ENCODE results near the gene FAM177B.
A peak's percentile ranks its signal among the peaks of the same experiment; 100 is the strongest.

FAM177B gene

DNA sequence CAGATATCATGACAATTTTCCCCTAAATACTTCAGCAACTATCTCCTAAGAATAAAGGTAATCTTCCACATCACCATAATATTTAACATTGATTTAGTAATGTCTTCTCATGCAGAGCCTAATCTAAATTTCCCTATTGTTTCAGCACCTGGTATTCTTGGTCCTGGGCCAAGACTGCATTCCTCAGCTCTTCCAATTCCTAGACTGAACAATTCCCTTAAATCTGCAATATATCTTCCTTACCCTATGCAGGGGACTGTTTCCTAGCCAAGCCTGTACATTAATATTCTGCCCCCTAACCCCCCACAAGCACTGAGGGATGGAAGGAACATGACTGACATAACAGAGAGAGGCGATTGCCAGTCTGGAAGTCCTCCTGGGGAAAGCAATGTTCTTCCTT is 49.1 kb downstream of the FAM177B start:
- DNase-seq (ENCODE audit: low spot score): peak; percentile 42

- no peak for DNase-seq (ENCODE audit: low spot score)
These were observed 50.7 kb downstream of the FAM177B start for GRCh38 chr1:222787729-222788128.

DNA sequence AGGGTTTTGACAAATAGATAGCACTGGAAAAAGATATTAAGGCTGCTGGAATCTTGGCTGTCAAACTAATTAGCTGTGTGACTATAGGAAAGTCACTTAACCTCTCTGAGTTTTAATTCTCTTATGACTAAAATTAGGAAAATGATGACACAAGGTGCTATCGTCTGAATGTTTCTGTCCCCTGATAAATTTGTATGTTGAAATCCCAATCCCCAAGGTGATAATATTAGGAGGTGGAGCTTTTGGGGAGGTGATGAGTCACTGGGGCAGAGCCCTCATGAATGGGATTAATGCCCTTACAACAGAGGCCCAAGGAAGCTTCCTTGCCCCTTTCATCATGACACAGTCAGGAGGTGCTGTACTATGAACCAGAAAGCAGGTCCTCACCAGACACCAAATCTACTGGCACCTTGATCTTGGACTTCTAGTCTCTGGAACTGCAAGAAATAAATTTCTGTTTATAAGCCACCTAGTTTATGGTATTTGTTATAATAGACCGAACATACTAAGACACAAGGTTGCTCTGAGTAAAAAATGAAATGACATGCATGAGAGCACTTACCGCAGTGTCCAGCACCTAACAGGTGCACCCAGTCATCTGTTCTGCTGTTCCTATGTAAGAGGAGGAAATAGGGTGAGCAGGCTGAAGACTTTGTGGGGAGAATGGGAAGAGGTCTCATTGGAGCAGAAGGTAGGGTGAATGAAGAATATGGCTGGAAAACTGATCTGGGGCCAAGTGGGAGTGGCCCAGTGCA is 51.6 kb downstream of the FAM177B start:
- DNase-seq (ENCODE audit: low spot score): no peak

DNA sequence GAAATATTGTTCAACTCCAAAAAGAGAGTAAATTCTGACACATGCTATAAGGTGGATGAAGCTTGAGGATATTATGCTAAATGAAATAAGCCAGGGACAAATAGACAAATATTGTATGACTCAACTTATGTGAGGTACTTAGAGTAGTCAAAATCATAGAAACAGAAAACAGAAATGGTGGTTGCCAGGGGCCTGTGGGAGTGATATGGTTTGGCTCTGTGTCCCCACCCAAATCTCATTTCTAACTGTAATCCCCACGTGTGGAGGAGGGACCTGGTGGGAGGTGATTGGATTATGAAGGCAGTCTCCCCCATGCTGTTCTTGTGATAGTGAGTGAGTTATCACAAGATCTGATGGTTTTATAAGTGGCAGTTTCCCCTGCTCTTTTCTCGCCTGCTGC is 53.1 kb downstream of the FAM177B start:
- DNase-seq (ENCODE audit: low spot score): no peak

- no peak for DNase-seq (ENCODE audit: low spot score)
These were observed 53.5 kb downstream of the FAM177B start for GRCh38 chr1:222790520-222790919.

GRCh38 chr1:222791006-222791710 is 54.2 kb downstream of the FAM177B start:
- no peak for DNase-seq (ENCODE audit: low spot score)

GRCh38 chr1:222792744-222793143 is 55.7 kb downstream of the FAM177B start:
- peak; percentile 36 for DNase-seq (ENCODE audit: low spot score)

GRCh38 chr1:222794656-222795474 is 57.9 kb downstream of the FAM177B start:
- no peak for DNase-seq (ENCODE audit: low spot score)

GRCh38 chr1:222798116-222798515 is 61.1 kb downstream of the FAM177B start:
- peak; percentile 31 for DNase-seq (ENCODE audit: low spot score)

DNA sequence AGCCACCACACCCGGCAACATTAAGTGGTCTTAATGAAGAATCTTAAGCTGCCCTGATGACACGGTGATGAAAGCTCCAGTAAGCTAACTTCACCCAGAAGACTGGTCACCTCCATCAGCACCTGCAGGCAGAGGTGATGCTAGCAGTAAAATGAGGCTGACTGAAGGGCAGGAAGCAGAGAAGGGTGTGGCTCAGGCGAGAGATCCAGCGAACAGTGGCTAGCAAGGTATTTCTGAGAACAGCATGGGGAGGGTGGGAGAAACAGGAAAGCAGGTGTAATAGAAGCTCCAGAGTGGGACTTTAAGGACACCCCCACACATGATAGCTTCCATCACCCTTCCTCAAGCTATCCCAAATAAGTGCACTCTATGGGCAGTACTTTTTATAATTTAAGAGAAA is 62.0 kb downstream of the FAM177B start:
- no peak for DNase-seq (ENCODE audit: low spot score)
